ENCODE results near the gene ZNF41.
A peak's percentile ranks its signal among the peaks of the same experiment; 100 is the strongest.
"Not testable (repeated sequence)": the region's sequence is repeated elsewhere in the genome, so short reads cannot be mapped to it uniquely, and the experiment has no call there.

Gene ZNF41

DNA sequence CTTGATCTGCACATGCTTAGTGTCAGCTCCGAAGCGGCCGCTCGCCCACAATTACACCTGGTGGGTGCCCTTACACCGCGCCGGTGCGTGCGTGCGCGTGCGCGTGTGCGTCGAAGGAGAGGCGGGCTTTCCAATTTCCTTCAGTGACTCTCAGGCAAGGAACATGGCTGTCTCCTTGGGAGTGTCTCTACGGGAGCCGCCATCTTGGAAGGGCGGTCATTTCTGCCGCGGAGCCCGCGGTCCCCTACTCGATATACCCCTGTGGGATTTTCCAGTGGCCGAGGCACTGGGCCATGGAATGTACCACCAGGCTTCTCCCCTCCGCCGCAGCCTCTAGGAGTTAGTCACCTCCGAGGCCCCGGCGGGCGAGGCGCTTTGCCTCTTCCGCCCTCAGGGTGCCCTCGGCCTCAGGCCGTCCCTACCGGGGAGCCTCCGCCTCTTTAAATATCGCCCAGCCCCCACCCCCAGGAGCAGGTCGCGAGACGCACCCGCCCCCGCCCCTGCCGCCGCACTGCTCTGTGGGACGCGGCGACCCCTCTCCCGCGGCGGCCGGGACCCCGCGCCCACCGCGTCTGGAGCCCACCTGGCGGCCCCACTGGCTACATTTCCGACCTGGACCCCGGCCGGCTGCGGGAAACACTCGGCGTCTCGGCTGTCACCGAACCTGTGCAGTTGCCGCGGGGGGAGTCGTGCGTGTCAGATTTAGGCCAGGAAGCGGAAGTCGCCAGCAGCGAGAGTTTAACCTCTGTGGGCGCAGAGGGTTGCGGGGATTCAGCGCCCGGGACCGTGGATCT is at the start of gene ZNF41:
ZNF41 (minus strand) TSS at position 711 of the 794 bp plus-strand sequence. CDS start 15,741 bp downstream, outside the sequence.
- DNase-seq (ENCODE audit: low read depth in 1 of 2, low spot score in 1 of 2), result peak; percentile 56 to 75

- no peak for DNase-seq (ENCODE audit: low read depth in 1 of 2, low spot score in 1 of 2)
Observed at GRCh38 chrX:47530049-47530448, 47.0 kb upstream of the ZNF41 start.

GRCh38 chrX:47529548-47529947 is 46.5 kb upstream of the ZNF41 start:
- DNase-seq (ENCODE audit: low read depth in 1 of 2, low spot score in 1 of 2), result no peak

DNA sequence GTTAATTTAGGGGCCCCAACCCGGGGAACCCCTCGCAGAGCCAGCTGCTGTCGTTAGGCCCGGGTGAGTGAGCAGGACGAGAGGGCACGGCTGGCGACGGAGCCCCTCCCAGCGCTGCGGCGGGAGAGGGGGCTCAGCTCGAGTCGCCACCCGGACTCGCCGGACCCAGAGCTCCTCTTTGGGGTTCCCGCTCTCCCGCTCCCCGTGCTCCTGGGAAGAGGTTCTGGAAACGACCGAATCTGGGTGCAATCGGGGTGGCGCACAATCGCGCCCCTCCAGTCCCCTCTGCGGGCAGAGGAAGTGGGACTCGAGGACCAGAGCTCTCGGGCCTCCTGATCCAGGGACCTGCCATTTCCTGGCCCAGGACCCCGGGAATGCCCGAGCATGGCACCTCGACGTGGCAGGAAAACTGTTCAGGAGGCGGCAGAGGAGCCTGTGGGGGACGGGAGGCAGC is 40.7 kb upstream of the ZNF41 start:
- no peak for DNase-seq (ENCODE audit: low read depth in 1 of 2, low spot score in 1 of 2)

GRCh38 chrX:47523297-47523696 is 40.3 kb upstream of the ZNF41 start:
- DNase-seq (ENCODE audit: low read depth in 1 of 2, low spot score in 1 of 2), result peak; percentile 62 to 67

DNA sequence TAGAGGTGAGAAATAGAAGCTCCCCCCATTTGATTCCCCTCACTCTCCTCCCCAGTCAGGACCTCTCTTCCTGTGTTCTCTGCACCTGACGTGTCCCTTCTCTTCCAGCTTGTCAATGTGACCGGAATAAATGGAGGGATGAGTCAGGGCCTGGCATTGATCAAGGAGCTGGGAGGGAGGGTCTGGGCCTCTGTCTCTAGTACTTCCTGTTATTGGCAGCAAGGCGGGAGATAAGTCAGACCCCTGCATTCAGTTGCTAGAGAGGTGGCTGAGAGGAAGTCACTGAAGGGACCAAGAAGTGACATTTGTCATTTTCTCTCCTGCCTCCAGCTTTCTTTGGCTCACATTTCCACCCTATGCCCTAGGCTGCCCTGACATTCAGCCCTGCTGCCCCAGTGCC is 35.1 kb upstream of the ZNF41 start:
- DNase-seq (ENCODE audit: low read depth in 1 of 2, low spot score in 1 of 2), result no peak

GRCh38 chrX:47515941-47516665 is 33.1 kb upstream of the ZNF41 start:
- no peak for DNase-seq (ENCODE audit: low read depth in 1 of 2, low spot score in 1 of 2)

- no peak for DNase-seq (ENCODE audit: low read depth in 1 of 2, low spot score in 1 of 2)
Observed at GRCh38 chrX:47514533-47515235, 31.7 kb upstream of the ZNF41 start.

- not testable (repeated sequence) for DNase-seq (ENCODE audit: low read depth in 1 of 2, low spot score in 1 of 2)
Observed at GRCh38 chrX:47513034-47513965, 30.3 kb upstream of the ZNF41 start.

GRCh38 chrX:47512383-47512782 is 29.4 kb upstream of the ZNF41 start:
- not testable (repeated sequence) for DNase-seq (ENCODE audit: low read depth in 1 of 2, low spot score in 1 of 2)

DNA sequence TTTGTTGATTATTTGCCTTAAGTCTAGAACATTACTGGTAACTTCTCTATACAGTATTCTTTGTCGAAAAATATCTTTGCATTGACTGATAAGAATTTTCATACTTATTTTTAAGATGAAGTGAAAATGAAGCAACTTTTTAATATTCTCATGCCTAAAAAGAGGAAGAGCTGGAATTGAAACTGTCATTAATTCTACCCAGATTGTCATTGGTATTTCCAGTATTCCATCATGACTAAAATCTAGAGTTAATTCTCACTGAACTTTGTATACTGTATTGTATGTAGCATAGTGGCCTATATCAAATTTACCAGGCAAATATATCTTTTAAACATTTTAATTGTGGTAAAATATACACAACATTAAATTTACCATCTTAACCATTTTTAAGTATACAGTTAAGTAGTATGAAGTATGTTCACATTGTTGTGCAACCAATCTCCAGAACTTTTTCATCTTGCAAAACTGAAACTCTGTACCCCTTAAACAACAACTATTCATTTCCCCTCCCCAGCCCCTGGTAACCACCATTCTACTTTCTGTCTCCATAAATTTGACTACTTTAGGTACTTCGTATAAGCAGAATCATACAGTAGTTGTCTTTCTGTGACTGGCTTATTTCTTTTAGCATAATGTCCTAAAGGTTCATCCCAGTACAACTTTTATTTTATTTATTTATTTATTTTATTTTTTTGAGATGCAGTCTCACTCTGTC is 24.3 kb upstream of the ZNF41 start:
- no peak for DNase-seq (ENCODE audit: low read depth in 1 of 2, low spot score in 1 of 2)

GRCh38 chrX:47503151-47503550 is 20.1 kb upstream of the ZNF41 start:
- DNase-seq (ENCODE audit: low read depth in 1 of 2, low spot score in 1 of 2), result no peak

GRCh38 chrX:47502316-47503125 is 19.5 kb upstream of the ZNF41 start:
- no peak for DNase-seq (ENCODE audit: low read depth in 1 of 2, low spot score in 1 of 2)

- DNase-seq (ENCODE audit: low read depth in 1 of 2, low spot score in 1 of 2), result no peak
Observed at GRCh38 chrX:47501226-47502074, 18.4 kb upstream of the ZNF41 start.

- no peak for DNase-seq (ENCODE audit: low read depth in 1 of 2, low spot score in 1 of 2)
Observed at GRCh38 chrX:47500554-47500953, 17.5 kb upstream of the ZNF41 start.

DNA sequence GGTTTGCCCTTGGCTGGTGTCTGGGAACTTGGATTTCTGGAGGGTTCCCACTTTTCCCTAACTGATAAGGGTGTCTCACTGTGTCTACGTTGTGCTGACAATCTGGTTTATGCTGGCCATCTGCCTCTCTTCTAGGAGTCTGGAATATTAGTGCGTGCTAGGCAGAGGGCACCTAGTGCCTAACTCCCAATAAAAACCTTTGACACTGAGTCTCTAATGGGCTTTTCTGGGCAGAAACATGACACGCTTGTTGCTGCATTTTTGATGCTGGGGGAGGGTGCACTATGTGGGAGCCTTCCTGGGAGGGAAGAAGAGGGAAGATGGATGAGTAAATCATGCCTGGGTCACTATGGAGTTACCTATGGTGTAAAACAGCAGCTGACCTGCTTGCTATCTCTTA is 16.3 kb upstream of the ZNF41 start:
- no peak for DNase-seq (ENCODE audit: low read depth in 1 of 2, low spot score in 1 of 2)

DNA sequence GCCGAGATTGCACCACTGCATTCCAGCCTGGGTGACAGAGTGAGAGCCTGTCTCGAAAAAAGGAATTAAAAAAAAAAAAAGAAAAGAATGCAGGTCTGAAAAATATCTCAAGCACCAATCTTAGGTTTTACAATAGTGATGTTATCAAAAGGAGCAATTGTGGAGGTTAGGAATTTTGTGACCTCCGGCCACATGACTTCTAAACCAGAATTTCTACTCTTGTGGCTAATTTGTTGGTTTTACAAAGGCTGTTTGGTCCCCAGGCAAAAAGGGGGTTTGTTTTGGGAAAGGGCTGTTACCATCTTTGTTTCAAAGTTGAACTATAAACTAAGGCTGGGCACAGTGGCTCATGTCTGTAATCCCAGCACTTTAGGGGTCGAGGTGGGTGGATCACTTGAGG is 15.4 kb upstream of the ZNF41 start:
- no peak for DNase-seq (ENCODE audit: low read depth in 1 of 2, low spot score in 1 of 2)

DNA sequence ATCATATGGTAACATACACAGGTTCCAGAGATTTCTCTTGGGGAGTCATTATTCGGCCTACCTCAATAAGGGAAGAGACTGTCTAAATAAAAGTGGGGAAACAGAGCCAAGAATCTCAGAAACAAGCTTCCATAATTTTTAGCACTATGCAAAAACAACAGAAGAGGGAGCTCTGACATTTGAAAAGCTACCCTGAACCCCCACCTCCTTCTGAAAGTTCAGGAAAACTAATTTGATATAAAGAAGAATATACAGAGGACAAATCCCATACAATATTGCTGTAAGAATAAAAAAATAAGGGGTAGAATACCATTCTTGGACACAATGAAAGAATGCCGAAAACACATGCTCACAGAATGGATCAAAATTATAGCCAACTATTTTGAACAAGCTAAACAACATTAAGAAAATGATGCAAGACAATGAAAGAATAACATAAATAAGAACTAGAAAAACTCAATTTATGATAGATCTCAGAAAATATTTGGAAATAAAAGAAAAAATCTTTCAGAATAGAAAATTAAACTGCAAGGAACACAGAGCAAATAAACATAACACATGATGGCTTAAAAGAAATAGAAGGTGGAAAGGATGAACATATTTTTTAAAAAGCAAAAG is 14.4 kb upstream of the ZNF41 start:
- DNase-seq (ENCODE audit: low read depth in 1 of 2, low spot score in 1 of 2), result no peak
